Activated naive CD4-positive, alpha-beta T cell treated with anti-CD3 and anti-CD28 coated beads, Interleukin-2, amount 50 U/mL, for 24 hours (primary cell): ENCODE data around the gene DYNC1LI2.

Experiments used
- H3K27ac Mint-ChIP-seq: one replicate; pipeline ENCODE4 v1.8.0; 2021; ENCODE audit warnings: mild to moderate bottlenecking, mixed read lengths
- H3K27me3 Mint-ChIP-seq: one replicate; pipeline ENCODE4 v1.8.0; 2021; ENCODE audit warnings: mixed read lengths
- H3K36me3 Mint-ChIP-seq: one replicate; pipeline ENCODE4 v1.8.0; 2021; ENCODE audit warnings: mixed read lengths
- H3K4me1 Mint-ChIP-seq: one replicate; pipeline ENCODE4 v1.8.0; 2021; ENCODE audit warnings: mixed read lengths
- H3K4me3 Mint-ChIP-seq: one replicate; pipeline ENCODE4 v1.8.0; 2021; ENCODE audit warnings: mild to moderate bottlenecking, mixed read lengths
- H3K9me3 Mint-ChIP-seq: one replicate; pipeline ENCODE4 v1.8.0; 2021; ENCODE audit warnings: mixed read lengths

Gene DYNC1LI2

GRCh38 chr16:66714654-66715307 lies 36.6 kb downstream of the DYNC1LI2 start:
- Mint-ChIP-seq H3K4me1 (no peaks in the 10 kb centered on the region), H3K27me3 (peaks cover 3% of the 10 kb centered on the region), H3K9me3 (no peaks in the 10 kb centered on the region), H3K27ac (peak overlapping the region; percentile 5), H3K36me3 (peaks cover 1% of the 10 kb centered on the region), H3K4me3 (no peak overlapping the region)

DNA sequence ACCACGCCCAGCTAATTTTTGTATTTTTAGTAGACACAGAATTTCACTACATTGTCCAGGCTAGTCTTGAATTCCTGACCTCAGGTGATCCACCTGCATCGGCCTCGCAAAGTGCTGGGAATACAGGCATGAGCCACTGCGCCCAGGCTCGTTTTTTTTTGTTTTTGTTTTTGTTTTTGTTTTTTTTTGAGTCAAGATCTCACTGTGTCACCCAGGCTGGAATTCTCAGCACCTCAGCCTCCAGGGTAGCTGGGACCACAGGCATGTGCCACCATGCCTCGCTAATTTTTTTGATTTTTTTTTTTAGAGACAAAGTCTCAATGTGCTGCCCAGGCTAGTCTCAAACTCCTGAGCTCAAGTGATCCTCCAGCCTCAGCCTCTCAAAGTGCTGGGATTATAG lies 37.3 kb downstream of the DYNC1LI2 start:
- H3K4me1 Mint-ChIP-seq: no peaks in the 10 kb centered on the region
- H3K4me3 Mint-ChIP-seq: no peak overlapping the region
- H3K36me3 Mint-ChIP-seq: peaks cover under 1% of the 10 kb centered on the region
- H3K27ac Mint-ChIP-seq: no peak overlapping the region
- peaks cover 3% of the 10 kb centered on the region for H3K27me3 Mint-ChIP-seq
- no peaks in the 10 kb centered on the region for H3K9me3 Mint-ChIP-seq

- H3K4me3 Mint-ChIP-seq: no peak overlapping the region
- peaks cover 3% of the 10 kb centered on the region for H3K27me3 Mint-ChIP-seq
- H3K9me3 Mint-ChIP-seq: no peaks in the 10 kb centered on the region
- no peak overlapping the region for H3K27ac Mint-ChIP-seq
- no peaks in the 10 kb centered on the region for H3K4me1 Mint-ChIP-seq
- H3K36me3 Mint-ChIP-seq: no peaks in the 10 kb centered on the region
These were observed 38.3 kb downstream of the DYNC1LI2 start for GRCh38 chr16:66713076-66713475.

DNA sequence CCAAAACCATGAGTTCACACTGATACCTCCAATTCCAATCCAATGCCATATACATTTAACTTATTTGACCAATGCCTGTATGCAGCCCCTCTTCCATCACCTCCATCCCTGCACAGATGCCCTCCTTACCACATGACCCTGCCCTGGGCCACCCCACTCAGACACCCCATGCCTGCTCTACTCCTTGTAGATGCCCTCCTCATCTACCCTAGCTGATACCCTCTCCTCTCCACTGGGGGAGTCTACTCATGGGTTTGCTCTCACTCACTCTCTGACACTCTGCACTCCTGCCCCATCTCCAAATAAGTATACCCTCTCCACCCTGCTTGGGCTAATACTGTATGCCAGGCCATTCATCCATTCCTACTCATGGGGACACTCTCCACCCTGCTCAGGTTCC lies 38.9 kb downstream of the DYNC1LI2 start:
- Mint-ChIP-seq H3K27ac (no peak overlapping the region), H3K36me3 (no peaks in the 10 kb centered on the region), H3K27me3 (peaks cover 3% of the 10 kb centered on the region), H3K9me3 (no peaks in the 10 kb centered on the region), H3K4me3 (no peak overlapping the region), H3K4me1 (no peaks in the 10 kb centered on the region)

- no peak overlapping the region for H3K4me3 Mint-ChIP-seq
- H3K9me3 Mint-ChIP-seq: no peaks in the 10 kb centered on the region
- no peaks in the 10 kb centered on the region for H3K4me1 Mint-ChIP-seq
- H3K27me3 Mint-ChIP-seq: peaks cover 3% of the 10 kb centered on the region
- no peak overlapping the region for H3K27ac Mint-ChIP-seq
- no peaks in the 10 kb centered on the region for H3K36me3 Mint-ChIP-seq
These were observed 39.8 kb downstream of the DYNC1LI2 start for GRCh38 chr16:66711581-66711980.

DNA sequence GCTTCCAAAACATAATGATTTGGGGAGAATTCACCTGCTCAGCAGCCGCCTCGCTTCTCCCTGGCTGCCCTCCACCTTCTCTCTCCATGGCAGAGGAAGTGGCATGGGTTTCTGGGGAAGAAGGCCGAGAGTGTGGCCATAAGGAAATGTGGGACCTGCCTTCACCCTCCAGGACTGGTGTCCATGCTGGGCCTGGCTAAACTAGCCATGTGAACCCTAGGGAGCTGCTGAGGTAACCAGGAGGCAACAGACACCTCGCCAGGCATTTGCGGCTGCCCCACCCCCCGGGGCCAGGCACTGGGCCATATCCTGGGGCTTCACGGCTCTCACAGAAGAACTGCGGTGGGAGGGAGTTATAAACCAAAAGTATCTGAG lies 44.9 kb downstream of the DYNC1LI2 start:
- no peaks in the 10 kb centered on the region for H3K4me1 Mint-ChIP-seq
- no peaks in the 10 kb centered on the region for H3K9me3 Mint-ChIP-seq
- H3K4me3 Mint-ChIP-seq: no peak overlapping the region
- no peak overlapping the region for H3K27ac Mint-ChIP-seq
- no peaks in the 10 kb centered on the region for H3K36me3 Mint-ChIP-seq
- peaks cover 3% of the 10 kb centered on the region for H3K27me3 Mint-ChIP-seq

GRCh38 chr16:66705790-66706505 lies 45.5 kb downstream of the DYNC1LI2 start:
- Mint-ChIP-seq H3K27ac (no peak overlapping the region), H3K27me3 (peaks cover 3% of the 10 kb centered on the region)

GRCh38 chr16:66703406-66704215 lies 47.8 kb downstream of the DYNC1LI2 start:
- Mint-ChIP-seq H3K9me3 (no peaks in the 10 kb centered on the region), H3K4me3 (no peak overlapping the region), H3K4me1 (no peaks in the 10 kb centered on the region), H3K27me3 (no peaks in the 10 kb centered on the region), H3K27ac (no peak overlapping the region), H3K36me3 (no peaks in the 10 kb centered on the region)

More at GRCh38 chr16:66705790-66706505, 45.5 kb downstream of the DYNC1LI2 start:
- H3K36me3 Mint-ChIP-seq: no peaks in the 10 kb centered on the region
- H3K4me3 Mint-ChIP-seq: no peak overlapping the region
- H3K9me3 Mint-ChIP-seq: no peaks in the 10 kb centered on the region
- H3K4me1 Mint-ChIP-seq: no peaks in the 10 kb centered on the region

DNA sequence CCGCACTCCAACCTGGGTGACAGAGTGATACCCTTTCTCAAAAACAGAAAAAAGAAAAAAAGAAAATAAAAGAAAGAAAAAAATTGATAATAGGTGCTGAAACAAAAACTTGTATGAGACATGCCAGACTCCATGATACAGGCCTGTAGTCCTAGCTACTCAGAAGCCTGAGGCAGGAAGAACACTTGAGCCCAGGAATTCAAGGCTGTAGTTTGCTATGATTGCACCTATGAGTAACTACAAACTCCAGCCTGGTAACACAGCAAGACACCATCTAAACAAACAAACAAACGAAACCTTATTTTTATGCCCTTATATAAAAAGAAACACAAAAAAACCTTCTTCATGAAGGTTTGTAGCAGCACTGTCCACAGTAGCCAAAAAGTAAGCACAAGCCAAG lies 49.9 kb downstream of the DYNC1LI2 start:
- Mint-ChIP-seq H3K27ac (no peak overlapping the region), H3K4me1 (no peaks in the 10 kb centered on the region), H3K27me3 (no peaks in the 10 kb centered on the region), H3K36me3 (no peaks in the 10 kb centered on the region), H3K9me3 (no peaks in the 10 kb centered on the region), H3K4me3 (no peak overlapping the region)

- no peak overlapping the region for H3K4me3 Mint-ChIP-seq
- H3K9me3 Mint-ChIP-seq: no peaks in the 10 kb centered on the region
- no peaks in the 10 kb centered on the region for H3K4me1 Mint-ChIP-seq
- no peaks in the 10 kb centered on the region for H3K36me3 Mint-ChIP-seq
- H3K27ac Mint-ChIP-seq: no peak overlapping the region
- H3K27me3 Mint-ChIP-seq: no peaks in the 10 kb centered on the region
These were observed 50.4 kb downstream of the DYNC1LI2 start for GRCh38 chr16:66701026-66701425.

- H3K36me3 Mint-ChIP-seq: no peaks in the 10 kb centered on the region
- H3K27me3 Mint-ChIP-seq: no peaks in the 10 kb centered on the region
- no peak overlapping the region for H3K4me3 Mint-ChIP-seq
- no peak overlapping the region for H3K27ac Mint-ChIP-seq
- peaks cover 10% of the 10 kb centered on the region for H3K4me1 Mint-ChIP-seq
- H3K9me3 Mint-ChIP-seq: no peaks in the 10 kb centered on the region
These were observed 51.5 kb downstream of the DYNC1LI2 start for GRCh38 chr16:66699898-66700297.

DNA sequence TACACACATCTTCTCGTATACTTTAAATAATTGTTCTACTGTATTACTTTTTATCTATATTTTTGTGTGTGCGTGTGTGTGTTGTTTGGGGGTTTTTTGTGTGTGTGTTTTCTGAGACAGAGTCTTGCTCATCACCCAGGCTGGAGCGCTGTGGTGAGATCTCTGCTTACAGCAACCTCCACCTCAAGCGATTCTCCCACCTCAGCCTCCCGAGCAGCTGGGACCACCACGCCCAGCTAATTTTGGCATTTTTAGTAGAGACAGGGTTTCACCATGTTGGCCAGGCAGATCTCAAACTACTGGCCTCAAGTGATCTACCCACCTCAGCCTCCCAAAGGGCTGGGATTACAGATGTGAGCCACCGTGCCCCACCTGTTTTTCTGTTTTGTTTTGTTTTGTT lies 53.4 kb downstream of the DYNC1LI2 start:
- no peaks in the 10 kb centered on the region for H3K9me3 Mint-ChIP-seq
- peaks cover 4% of the 10 kb centered on the region for H3K27me3 Mint-ChIP-seq
- H3K27ac Mint-ChIP-seq: no peak overlapping the region
- no peaks in the 10 kb centered on the region for H3K36me3 Mint-ChIP-seq
- peak overlapping the region; percentile 11 for H3K4me3 Mint-ChIP-seq
- peaks cover 12% of the 10 kb centered on the region for H3K4me1 Mint-ChIP-seq

DNA sequence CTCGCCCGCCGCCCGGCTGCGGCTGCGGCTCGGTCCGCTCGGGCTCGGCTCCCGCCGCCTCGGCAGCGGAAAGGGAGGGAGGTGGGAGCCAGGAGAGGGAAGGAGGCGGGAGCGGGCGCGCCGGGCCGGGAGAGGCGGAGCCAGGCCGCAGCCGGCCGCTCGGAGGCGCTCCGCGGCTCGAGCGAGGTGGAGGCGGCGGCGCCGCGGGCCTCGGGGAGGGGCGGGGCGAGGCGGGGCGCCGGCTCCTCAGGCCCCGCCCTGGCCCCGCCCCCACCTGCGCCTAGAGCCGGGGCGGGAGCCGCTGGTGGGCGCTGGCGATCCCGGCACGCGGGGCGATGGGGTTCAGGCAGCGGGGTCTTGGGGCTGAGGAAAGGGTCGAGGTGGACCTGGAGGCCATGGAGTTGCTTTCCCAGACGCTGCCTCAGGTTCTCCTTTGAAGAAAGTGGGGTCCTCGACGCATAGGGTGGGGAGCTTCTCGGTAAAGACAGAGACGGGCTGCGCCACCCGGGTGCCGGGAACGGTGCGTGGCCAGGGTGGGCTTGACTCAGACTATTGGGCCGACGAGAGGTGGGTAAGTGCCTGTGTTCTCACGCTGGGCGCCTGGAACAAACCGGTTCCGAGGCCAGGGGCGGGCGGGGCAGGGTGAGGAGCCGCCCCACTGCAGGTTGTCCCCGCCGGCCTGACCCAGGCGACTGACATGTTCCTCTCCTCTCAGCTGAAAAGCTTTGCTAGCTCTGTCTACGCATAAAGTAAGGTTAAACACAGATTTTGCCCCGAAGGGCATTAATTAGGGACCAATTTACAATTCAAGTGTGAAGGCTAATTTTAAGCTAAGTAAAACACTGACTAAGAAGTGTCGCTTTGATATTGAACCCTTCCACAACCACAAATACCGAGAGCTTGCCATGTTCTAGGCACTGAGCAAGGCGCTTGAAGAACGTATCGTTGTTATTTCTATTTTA lies 54.5 kb downstream of the DYNC1LI2 start, which contains the start of gene CMTM4:
Gene CMTM4, minus strand, starts transcription at position 75 of the 962 bp plus-strand sequence. CDS start 218 bp downstream, outside the sequence.
- Mint-ChIP-seq H3K4me3 (peak within 1 kb of the TSS; percentile 86), H3K27ac (no peak within 1 kb of the TSS), H3K27me3 (peaks cover 4% of the 10 kb centered on the region), H3K36me3 (no peaks in the 10 kb centered on the region), H3K4me1 (peaks cover 12% of the 10 kb centered on the region), H3K9me3 (no peaks in the 10 kb centered on the region)

- H3K4me1 Mint-ChIP-seq: peaks cover 12% of the 10 kb centered on the region
- H3K9me3 Mint-ChIP-seq: no peaks in the 10 kb centered on the region
- H3K27ac Mint-ChIP-seq: no peak overlapping the region
- peaks cover 4% of the 10 kb centered on the region for H3K27me3 Mint-ChIP-seq
- no peaks in the 10 kb centered on the region for H3K36me3 Mint-ChIP-seq
- peak overlapping the region; percentile 79 for H3K4me3 Mint-ChIP-seq
These were observed 55.3 kb downstream of the DYNC1LI2 start for GRCh38 chr16:66695935-66696668.
